Natural killer cell treated with Interleukin-12 subunit alpha and Interleukin-12 subunit beta and Interleukin-15 and Interleukin-18, amount 100 ng/mL, for 72 hours (primary cell): ENCODE data around the gene G6PC3. TPM values are rescaled to one million over a fixed set of nuclear protein-coding genes. Genes with fewer than 3 reads are reported as not detected.
A peak's percentile ranks its signal among the peaks of the same experiment; 100 is the strongest.
"Not testable (repeated sequence)": the region's sequence is repeated elsewhere in the genome, so short reads cannot be mapped to it uniquely, and the experiment has no call there.

Experiments
- ATAC-seq, 2 donors: fragments of 150-1000 bp; cut with Tn5 transposase in 1 of 2; sonication (Bioruptor Pico), chemical (Tn5 transposase) in 1 of 2; 2 replicates each; pipeline ENCODE4 v1.10.0; 2021
- DNase-seq: peaks from one replicate; pipeline ENCODE4 v3.0.0; 2022; ENCODE audit warnings: low spot score
- H3K27ac Mint-ChIP-seq, 2 donors: 1 replicate in 1 of 2; 2 replicates in 1 of 2; pipeline ENCODE4 v1.8.0; 2022; ENCODE audit warnings: mixed read lengths in 2 of 2, mild to moderate bottlenecking in 1 of 2, moderate library complexity in 1 of 2
- H3K27me3 Mint-ChIP-seq, 2 donors: 1 replicate in 1 of 2; 2 replicates in 1 of 2; pipeline ENCODE4 v1.8.0; 2022; ENCODE audit warnings: mixed read lengths in 2 of 2
- H3K36me3 Mint-ChIP-seq: one replicate; pipeline ENCODE4 v1.8.0; 2022; ENCODE audit warnings: mixed read lengths
- H3K4me1 Mint-ChIP-seq, 2 donors: 1 replicate in 1 of 2; 2 replicates in 1 of 2; pipeline ENCODE4 v1.8.0; 2022; ENCODE audit warnings: low read depth in 2 of 2, mixed read lengths in 2 of 2, mild to moderate bottlenecking in 1 of 2
- H3K4me3 Mint-ChIP-seq: one replicate; pipeline ENCODE4 v1.8.0; 2022; ENCODE audit warnings: mixed read lengths
- H3K9me3 Mint-ChIP-seq: 2 replicates; pipeline ENCODE4 v1.8.0; 2022; ENCODE audit warnings: mixed read lengths
- total RNA-seq, 2 donors: library from RNA; stranded (reverse); gene quantifications; one replicate each; pipeline ENCODE4 v1.2.3, GENCODE V29; 2022

Gene G6PC3
- total RNA-seq, 2 donors from 2014 or later, result 24.6 to 26.8 TPM

GRCh38 chr17:44095647-44096496 lies 25.3 kb downstream of the G6PC3 start:
- DNase-seq (no peak), ATAC-seq (no peak)
- Mint-ChIP-seq H3K4me3 (no peak overlapping the region), H3K9me3 (no peaks in the 10 kb centered on the region), H3K36me3 (no peaks in the 10 kb centered on the region), H3K27ac (no peak overlapping the region), H3K27me3 (no peaks in the 10 kb centered on the region), H3K4me1 (peaks cover 4% of the 10 kb centered on the region in 2 donors)

- H3K27me3 Mint-ChIP-seq, result no peaks in the 10 kb centered on the region
- H3K27ac Mint-ChIP-seq, result no peak overlapping the region
- ATAC-seq, result no peak
- no peak for DNase-seq
- no peaks in the 10 kb centered on the region for H3K36me3 Mint-ChIP-seq
- H3K4me3 Mint-ChIP-seq, result no peak overlapping the region
- H3K4me1 Mint-ChIP-seq, result peaks cover 4% of the 10 kb centered on the region in 2 donors
- H3K9me3 Mint-ChIP-seq, result no peaks in the 10 kb centered on the region
Measured at GRCh38 chr17:44097110-44097958, 26.8 kb downstream of the G6PC3 start.

GRCh38 chr17:44101858-44102257 lies 31.3 kb downstream of the G6PC3 start:
- H3K9me3 Mint-ChIP-seq, ATAC-seq, H3K27me3 Mint-ChIP-seq, DNase-seq, H3K4me1 Mint-ChIP-seq, H3K4me3 Mint-ChIP-seq, H3K27ac Mint-ChIP-seq, H3K36me3 Mint-ChIP-seq: not testable (repeated sequence)

- peaks cover 3 to 8% of the 10 kb centered on the region in 2 donors for H3K4me1 Mint-ChIP-seq
- no peak overlapping the region for H3K4me3 Mint-ChIP-seq
- no peak for ATAC-seq
- DNase-seq, result no peak
- no peaks in the 10 kb centered on the region for H3K27me3 Mint-ChIP-seq
- no peaks in the 10 kb centered on the region for H3K36me3 Mint-ChIP-seq
- no peaks in the 10 kb centered on the region for H3K9me3 Mint-ChIP-seq
- no peak overlapping the region for H3K27ac Mint-ChIP-seq
Measured at GRCh38 chr17:44102849-44103622, 32.5 kb downstream of the G6PC3 start.

GRCh38 chr17:44105483-44105882 lies 34.9 kb downstream of the G6PC3 start:
- H3K4me1 Mint-ChIP-seq, result peaks cover 0 to 6% of the 10 kb centered on the region in 2 donors
- no peak overlapping the region for H3K4me3 Mint-ChIP-seq
- H3K27me3 Mint-ChIP-seq, result no peaks in the 10 kb centered on the region
- DNase-seq, result no peak
- H3K36me3 Mint-ChIP-seq, result no peaks in the 10 kb centered on the region
- no peak overlapping the region for H3K27ac Mint-ChIP-seq
- no peak for ATAC-seq
- H3K9me3 Mint-ChIP-seq, result no peaks in the 10 kb centered on the region

- no peak for ATAC-seq
- Mint-ChIP-seq H3K27ac (no peak overlapping the region), H3K36me3 (no peaks in the 10 kb centered on the region), H3K4me1 (peaks cover 0 to 6% of the 10 kb centered on the region in 2 donors), H3K27me3 (no peaks in the 10 kb centered on the region), H3K9me3 (no peaks in the 10 kb centered on the region), H3K4me3 (no peak overlapping the region)
- no peak for DNase-seq
Measured at GRCh38 chr17:44105941-44106340, 35.4 kb downstream of the G6PC3 start.

GRCh38 chr17:44106801-44107200 lies 36.3 kb downstream of the G6PC3 start:
- no peak for ATAC-seq
- Mint-ChIP-seq H3K4me3 (no peak overlapping the region), H3K9me3 (no peaks in the 10 kb centered on the region), H3K27ac (no peak overlapping the region), H3K4me1 (peaks cover 0 to 10% of the 10 kb centered on the region in 2 donors), H3K36me3 (no peaks in the 10 kb centered on the region), H3K27me3 (no peaks in the 10 kb centered on the region)
- no peak for DNase-seq

- Mint-ChIP-seq H3K27me3 (no peaks in the 10 kb centered on the region), H3K9me3 (no peaks in the 10 kb centered on the region), H3K27ac (no peak overlapping the region), H3K36me3 (no peaks in the 10 kb centered on the region), H3K4me3 (no peak overlapping the region), H3K4me1 (peaks cover 0 to 12% of the 10 kb centered on the region in 2 donors)
- ATAC-seq, result no peak
- DNase-seq, result no peak
Measured at GRCh38 chr17:44108440-44109311, 38.1 kb downstream of the G6PC3 start.

GRCh38 chr17:44109312-44109630 lies 38.7 kb downstream of the G6PC3 start:
- Mint-ChIP-seq H3K9me3 (no peaks in the 10 kb centered on the region), H3K4me3 (no peak overlapping the region), H3K27ac (no peak overlapping the region), H3K36me3 (no peaks in the 10 kb centered on the region), H3K27me3 (no peaks in the 10 kb centered on the region), H3K4me1 (peaks cover 0 to 12% of the 10 kb centered on the region in 2 donors)
- DNase-seq (no peak), ATAC-seq (no peak)

- Mint-ChIP-seq H3K4me1 (peaks cover 0 to 9% of the 10 kb centered on the region in 2 donors), H3K36me3 (no peaks in the 10 kb centered on the region), H3K27me3 (no peaks in the 10 kb centered on the region), H3K27ac (no peak overlapping the region), H3K9me3 (no peaks in the 10 kb centered on the region), H3K4me3 (no peak overlapping the region)
- ATAC-seq (no peak), DNase-seq (no peak)
Measured at GRCh38 chr17:44110011-44110686, 39.6 kb downstream of the G6PC3 start.

GRCh38 chr17:44110823-44111633 lies 40.5 kb downstream of the G6PC3 start:
- Mint-ChIP-seq H3K27ac (peak overlapping the region in 1 of 2 donors; percentile 77), H3K4me1 (peaks cover 0 to 9% of the 10 kb centered on the region in 2 donors), H3K9me3 (no peaks in the 10 kb centered on the region), H3K27me3 (no peaks in the 10 kb centered on the region), H3K36me3 (no peaks in the 10 kb centered on the region), H3K4me3 (no peak overlapping the region)
- ATAC-seq (peak; percentile 62 to 75), DNase-seq (peak; percentile 71)

- no peaks in the 10 kb centered on the region for H3K9me3 Mint-ChIP-seq
- ATAC-seq (no peak), DNase-seq (no peak)
- H3K36me3 Mint-ChIP-seq, result no peaks in the 10 kb centered on the region
- no peak overlapping the region for H3K4me3 Mint-ChIP-seq
- peak overlapping the region in 1 of 2 donors; percentile 77 for H3K27ac Mint-ChIP-seq
- H3K27me3 Mint-ChIP-seq, result no peaks in the 10 kb centered on the region
- peaks cover 0 to 10% of the 10 kb centered on the region in 2 donors for H3K4me1 Mint-ChIP-seq
Measured at GRCh38 chr17:44111777-44112176, 41.2 kb downstream of the G6PC3 start.
